NCI-H446 (cell line): ENCODE measurements around the gene PLXNB3.
"Not testable (repeated sequence)": the region's sequence is repeated elsewhere in the genome, so short reads cannot be mapped to it uniquely, and the experiment has no call there.

ENCODE experiments used
- DNase-seq, 2 experiments: peaks; one replicate each; lab custom pipeline; 2025; lab: John Stamatoyannopoulos, UW

PLXNB3 gene

DNA sequence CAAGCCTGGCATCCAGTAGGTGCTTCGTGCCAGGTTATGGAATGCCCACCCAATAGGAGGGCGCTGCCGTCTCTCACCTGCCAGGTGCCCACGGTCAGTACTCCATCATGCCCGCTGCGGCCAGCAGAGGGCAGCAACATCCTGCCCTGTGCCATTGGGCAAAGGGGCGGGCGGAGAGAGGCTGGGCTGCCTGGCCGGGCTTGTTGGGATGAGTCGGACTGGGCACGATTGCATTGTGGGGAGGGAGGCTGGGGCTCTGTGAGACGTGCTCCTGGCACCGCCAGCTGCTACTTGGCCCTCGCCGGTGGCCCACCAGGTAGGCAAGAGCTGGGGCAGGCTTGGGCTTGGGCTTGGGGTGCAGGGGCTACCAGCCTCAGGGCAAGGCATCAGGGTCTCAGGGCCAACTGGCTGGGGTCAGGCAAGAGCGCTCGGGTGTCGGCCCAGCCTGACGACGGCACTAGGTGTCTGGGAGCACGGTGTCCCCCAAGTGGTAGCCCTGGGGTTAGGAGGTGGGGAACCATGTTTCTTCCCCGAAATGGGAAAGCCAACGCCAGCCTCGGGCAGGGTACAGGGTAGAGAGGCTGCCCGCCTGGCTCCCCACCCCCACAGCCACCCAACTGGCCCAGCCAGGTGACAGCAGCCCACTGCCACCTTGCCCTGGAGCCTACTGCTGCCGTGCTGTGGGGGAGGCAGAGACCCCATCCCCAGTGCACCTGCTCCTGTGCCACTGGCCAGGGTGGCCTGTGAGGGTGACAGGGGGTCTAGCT, at the start of gene PLXNB3:
PLXNB3 (plus strand) TSS at position 261 of the 767 bp plus-strand sequence. CDS start 1,287 bp downstream, outside the sequence.
- peak; percentile 49 to 78 for DNase-seq

DNA sequence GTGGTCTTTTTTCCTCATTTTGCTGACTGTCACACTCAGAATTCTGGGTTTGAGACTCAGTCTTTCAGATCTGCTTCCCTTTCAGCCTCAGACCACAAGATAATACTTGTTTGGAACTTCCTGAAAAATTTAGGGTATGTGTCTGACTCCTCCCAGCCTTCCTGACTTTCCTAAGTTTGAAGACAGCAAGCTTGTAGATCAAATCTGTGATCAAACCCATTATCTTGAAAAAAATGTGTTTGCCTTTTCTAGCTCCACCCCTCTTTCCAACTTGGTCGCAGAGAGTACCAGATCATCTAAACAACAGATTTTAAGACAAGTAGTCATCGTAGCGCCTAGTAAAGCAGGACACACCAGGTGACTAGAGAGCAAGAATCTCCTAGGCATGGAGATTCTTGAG, 49.8 kb upstream of the PLXNB3 start:
- no peak for DNase-seq

DNA sequence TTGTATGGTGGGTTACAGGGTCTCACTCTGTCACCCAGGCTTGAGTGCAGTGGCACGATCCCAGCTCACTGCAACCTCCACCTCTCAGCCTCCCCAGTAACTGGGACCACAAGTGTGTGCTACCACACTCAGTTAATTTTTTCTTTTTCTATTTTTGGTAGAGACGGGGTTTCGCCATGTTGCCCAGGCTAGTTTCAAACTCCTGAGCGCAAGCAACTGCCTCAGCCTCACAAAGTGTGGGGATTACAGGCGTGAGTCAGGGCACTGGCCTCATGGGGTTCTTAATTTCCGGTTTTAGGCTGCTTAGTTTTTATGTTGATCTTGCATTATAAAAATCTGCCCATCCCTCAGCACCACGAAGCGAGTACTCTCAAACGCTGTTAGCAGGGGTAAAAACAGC, 46.6 kb upstream of the PLXNB3 start:
- no peak for DNase-seq

DNA sequence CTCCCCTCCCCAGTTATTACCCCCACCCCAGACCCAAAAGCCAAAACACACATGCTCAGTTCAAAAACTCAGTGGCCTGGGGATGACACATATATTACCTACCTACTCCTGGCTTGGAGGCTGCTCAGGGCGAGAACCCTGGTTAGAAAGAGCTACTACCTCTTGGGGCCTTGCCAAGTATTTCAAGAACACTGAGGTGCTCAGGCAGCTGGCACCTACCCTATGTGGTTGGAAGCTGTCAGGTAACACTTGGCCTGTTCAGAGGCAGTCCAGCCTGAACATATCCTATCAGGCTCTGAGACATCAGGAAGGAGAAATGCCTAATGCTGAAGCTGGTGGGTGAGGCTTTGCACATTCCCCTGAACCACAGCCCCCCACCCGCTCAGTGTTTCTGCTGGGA, 44.8 kb upstream of the PLXNB3 start:
- no peak for DNase-seq

DNA sequence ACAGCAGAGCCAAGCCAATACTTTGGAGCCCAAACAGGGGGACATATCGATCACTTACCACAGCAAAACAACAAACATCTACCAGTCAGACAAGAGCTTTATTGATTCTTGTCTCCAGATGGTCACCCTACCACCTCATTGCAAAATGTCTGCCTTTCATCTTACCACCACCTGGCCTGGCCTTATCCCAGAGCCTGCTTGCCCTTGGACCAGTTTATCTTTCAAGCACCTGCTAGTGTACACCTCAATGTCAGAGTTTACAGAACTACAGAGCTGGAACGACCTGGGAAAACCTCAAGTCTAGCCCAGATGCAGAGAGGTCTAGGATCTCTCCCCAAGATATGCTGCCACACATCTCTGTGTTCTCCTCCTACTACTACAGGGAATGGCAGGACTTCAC, 44.3 kb upstream of the PLXNB3 start:
- DNase-seq: no peak

DNA sequence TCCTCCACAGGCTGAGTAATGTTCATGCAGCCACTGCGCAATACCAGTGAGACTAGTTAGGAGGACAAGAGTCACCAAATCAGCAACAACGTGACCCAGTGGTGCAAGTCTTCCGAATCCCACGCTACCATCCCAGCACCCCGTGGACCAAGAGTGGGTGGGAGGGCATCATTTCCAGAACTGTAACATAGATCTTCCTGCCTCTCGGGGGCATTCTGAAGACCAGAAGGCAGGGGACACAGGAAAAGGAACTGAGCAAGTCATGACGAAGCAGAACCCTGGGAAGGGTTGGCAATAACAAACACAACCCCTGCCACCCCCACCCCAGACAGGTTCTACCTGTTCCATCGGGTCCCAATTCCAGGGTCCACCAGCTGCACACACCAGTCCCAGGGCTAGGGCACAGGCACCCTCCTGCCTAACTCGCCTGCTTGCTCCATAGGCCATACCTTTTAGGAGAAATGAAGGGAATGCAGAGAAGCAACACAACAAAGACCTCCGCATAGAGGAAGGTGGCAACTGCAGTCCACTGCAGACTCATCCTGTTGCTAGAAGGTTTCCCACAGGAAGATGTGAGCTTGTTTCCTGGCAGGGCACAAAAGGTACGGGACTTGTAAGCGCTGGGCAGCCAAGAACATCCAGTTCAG, 41.2 kb upstream of the PLXNB3 start:
- no peak for DNase-seq

DNA sequence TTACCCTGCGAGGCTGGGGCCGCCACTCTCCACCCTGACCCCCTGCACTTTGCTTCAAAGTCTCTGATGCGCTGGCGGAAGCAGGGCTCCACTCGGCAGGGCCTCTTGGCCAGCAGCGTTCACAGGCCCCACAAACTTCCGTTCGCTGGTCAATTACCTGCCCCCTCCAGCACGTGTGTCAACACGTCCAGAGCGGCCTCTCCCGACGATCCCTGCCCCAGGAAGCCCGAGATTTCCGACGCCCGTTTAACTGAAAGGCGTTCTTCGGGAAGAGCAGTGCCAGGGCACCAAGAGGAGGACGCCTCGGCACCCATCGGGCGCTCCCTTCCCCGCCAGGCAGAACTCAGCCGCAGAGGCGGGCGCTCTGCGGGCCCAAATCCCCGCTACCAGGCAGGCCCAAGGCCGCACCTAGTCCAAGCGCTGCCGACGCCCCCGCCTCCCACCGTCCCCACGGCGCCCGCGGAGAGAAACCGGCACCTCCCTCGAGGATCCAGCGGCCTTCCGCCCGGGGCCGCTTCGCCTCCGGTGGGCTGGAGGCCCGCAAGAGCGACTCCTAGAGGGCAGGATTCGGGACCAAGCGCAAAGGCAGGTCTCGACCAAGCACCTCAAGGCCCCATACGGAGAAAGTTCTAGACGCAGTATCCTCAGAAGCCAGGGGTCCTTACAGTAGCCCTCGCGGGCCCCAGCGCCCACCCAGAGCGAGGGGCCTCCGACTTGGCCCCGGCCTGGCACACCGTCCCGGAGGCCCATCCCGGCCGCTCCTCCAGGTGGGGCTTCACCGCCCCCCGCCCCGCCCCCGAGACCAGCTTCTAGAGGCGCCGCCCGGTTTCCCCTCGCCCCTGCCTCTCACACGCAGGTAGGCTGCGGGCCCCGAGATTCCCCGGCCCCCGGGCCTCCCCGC, 40.4 kb upstream of the PLXNB3 start:
- DNase-seq: no peak

DNA sequence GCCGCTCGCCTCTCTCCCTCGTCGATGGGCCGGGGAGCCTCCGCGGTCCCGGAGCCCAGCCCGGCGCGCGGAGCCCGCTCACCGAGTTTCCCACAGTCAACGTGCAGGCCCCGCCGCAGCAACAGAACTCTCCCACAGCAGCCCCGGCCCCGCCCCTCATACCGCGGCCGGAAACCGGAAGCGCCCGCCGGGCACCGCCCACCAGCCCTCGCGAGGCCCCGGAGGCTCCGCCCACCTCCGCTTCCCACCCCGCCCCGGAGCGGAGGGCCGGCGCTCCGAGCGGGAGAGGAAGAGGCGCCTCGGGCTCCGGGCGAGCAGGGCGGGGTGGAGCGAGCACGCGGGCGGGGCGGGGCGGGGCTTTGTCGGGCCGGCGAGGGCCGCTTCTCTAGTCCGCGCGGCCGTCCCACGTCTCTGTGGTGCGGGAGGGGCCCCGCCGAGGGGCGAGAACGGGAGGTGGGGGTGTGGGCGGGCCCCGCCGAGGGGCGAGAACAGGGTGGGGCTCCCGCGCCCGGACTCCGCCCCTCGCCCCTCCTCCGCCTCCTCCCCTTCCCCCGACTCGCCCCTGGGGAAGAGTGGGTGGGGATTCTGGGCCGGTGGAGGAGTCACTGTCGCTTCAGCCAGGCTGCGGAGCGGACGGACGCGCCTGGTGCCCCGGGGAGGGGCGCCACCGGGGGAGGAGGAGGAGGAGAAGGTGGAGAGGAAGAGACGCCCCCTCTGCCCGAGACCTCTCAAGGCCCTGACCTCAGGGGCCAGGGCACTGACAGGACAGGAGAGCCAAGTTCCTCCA, 39.6 kb upstream of the PLXNB3 start, which contains the start of the genes ABCD1 and BCAP31:
ABCD1 (plus strand) TSS at position 605 of the 787 bp plus-strand sequence. CDS start 411 bp downstream, outside the sequence.
BCAP31 (minus strand) TSS at position 136 of the 787 bp plus-strand sequence. CDS start 1,143 bp downstream, outside the sequence.
- DNase-seq: peak; percentile 80 to 94

DNA sequence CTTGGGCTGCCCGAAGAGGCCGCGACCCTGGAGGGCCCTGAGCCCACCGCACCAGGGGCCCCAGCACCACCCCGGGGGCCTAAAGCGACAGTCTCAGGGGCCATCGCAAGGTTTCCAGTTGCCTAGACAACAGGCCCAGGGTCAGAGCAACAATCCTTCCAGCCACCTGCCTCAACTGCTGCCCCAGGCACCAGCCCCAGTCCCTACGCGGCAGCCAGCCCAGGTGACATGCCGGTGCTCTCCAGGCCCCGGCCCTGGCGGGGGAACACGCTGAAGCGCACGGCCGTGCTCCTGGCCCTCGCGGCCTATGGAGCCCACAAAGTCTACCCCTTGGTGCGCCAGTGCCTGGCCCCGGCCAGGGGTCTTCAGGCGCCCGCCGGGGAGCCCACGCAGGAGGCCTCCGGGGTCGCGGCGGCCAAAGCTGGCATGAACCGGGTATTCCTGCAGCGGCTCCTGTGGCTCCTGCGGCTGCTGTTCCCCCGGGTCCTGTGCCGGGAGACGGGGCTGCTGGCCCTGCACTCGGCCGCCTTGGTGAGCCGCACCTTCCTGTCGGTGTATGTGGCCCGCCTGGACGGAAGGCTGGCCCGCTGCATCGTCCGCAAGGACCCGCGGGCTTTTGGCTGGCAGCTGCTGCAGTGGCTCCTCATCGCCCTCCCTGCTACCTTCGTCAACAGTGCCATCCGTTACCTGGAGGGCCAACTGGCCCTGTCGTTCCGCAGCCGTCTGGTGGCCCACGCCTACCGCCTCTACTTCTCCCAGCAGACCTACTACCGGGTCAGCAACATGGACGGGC, 38.8 kb upstream of the PLXNB3 start:
- DNase-seq: no peak

DNA sequence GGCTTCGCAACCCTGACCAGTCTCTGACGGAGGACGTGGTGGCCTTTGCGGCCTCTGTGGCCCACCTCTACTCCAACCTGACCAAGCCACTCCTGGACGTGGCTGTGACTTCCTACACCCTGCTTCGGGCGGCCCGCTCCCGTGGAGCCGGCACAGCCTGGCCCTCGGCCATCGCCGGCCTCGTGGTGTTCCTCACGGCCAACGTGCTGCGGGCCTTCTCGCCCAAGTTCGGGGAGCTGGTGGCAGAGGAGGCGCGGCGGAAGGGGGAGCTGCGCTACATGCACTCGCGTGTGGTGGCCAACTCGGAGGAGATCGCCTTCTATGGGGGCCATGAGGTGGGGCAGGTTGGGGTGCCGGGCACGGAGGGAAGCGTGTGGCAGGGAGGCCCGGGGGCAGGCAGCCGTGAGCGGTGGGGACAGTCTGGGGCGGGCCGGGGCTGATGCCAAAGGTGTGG, 38.2 kb upstream of the PLXNB3 start:
- no peak for DNase-seq

DNA sequence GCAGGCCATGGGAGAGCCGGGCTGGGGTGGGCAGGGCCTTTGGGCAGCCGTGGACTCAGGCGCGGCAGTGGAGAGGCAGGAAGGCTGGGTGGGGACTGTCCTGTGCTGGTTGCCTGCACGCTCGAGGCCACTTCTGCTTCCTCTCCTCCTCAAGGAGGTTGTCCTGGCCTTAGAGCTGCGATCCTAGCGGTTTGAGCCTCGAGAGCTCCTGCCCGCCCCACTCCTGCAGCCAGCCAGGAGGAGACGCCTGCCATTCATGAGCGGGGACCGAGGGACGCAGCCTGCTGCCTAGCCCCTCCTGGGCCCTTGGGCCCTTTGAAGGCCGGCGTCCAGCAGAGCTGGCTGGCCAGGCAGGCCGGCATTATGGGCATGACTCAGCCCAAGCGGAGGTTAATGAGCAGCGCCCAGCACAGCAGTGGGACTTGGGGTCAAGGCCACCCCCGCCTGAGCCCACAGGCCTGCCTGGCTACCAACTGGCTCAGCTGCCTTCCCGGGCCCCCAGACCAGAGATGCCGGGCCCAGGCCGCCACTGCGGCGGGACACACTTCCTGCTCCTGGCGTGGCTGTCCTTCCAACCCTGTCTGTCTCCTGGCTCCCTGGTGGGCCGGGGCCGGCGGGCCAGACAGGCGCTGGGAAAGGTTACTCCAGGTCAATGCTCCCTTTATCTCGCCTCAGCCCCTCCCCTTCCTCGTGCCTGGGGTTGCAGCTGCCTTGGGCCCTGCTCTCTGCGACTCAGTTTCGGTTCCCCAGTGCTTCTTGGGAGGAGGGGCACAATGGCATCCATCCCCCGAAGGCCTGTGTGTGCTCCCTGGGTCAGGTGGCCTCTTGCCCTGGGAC, 37.5 kb upstream of the PLXNB3 start:
- no peak for DNase-seq

DNA sequence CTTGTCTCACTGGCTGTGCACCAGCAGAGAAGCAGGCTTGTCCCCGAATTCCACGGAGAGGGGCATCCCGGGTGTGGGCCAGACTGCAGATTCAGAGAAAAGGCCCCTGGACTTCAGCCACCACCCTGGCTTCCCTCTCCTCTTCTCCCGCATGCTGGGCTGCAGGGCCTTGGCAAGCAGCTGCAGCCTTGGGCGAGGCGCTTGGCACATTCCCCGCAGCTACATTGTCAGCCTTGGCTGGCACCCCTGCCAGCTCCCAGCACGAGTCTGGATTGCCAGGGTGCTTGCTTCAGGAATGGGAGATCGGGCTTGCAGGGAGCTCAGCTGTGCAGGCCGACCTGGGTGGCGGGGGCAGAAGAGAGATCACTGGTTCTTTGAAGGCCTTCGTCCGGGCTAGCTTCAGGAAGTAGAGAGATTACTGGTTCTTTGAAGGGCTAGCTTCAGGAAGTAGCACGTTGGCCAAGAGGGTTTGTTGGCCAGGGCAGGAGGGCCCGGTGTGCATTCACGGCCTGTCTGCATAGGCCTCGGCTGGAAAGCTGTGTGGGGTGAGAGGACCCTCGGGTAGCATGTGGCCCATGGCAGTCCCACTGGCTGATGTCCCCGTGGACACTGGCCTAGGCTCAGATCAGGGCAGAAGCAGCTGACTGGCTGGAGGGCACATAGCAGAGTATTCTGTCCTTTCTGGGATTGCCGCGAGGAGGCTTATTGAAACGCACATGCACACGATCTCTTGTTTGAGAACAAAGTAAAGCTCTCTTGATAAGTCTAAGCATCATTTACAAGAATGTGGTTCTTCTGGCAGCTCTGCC, 36.7 kb upstream of the PLXNB3 start:
- DNase-seq: peak; percentile 41 to 81

DNA sequence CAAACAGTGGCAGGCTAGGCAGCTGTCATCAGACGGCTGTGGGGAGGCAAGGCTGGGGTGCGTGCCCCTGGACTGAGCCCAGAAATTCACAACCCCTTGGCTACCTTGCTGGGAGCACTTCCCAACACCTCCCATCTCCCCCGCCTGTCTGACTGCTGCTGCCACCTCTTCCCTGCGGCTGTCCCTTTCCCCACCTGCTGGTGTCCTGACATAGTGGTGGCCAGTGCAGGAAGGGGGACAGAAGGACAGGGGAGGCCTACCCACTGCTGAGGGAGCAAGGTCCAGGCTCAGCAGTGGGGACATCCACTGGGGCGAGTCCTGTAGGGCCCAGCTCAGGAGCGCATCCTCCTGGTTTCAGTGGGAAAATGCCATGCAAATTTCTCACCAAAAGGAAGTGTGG, 36.0 kb upstream of the PLXNB3 start:
- DNase-seq: no peak

DNA sequence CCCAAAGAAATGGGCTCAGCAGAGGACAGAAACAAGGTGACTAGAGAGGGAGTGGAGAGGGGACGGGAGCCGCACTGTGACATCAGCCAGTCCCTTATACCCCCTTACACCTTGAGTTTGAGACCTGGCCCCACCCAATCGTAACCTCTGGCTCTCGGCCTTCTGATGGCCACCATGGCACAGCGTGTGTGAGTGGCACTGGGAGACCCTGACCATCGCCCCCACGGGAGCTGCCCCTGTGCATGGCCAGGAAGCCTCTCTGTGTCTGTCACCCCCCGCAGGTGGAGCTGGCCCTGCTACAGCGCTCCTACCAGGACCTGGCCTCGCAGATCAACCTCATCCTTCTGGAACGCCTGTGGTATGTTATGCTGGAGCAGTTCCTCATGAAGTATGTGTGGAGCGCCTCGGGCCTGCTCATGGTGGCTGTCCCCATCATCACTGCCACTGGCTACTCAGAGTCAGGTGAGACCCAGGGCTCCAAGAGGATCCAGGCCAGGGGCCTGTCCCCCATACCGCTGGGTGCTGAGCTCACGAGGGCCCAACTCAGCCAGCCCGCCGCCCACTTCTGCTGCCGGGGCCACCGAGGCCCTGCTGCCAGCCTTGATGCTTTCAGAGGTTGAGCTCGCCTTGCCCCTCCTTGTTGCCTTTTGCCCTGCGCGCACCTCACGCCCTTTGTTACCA, 35.0 kb upstream of the PLXNB3 start:
- no peak for DNase-seq

DNA sequence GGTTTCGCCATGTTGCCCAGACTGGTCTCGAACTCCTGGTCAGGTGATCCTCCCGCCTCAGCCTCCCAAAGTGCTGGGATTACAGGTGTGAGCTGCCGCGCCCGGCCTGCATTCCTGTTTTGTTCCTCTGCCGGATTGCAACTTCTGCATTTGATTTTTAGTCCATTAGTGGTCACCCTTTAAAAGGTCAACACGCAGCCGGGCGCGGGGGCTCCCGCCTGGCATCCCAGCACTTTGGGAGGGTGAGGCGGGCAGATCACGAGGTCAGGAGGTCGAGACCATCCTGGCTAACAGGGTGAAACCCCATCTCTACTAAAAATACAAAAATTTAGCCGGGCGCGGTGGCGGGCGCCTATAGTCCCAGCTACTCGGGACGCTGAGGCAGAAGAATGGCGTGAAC, 33.9 kb upstream of the PLXNB3 start:
- DNase-seq: not testable (repeated sequence)

DNA sequence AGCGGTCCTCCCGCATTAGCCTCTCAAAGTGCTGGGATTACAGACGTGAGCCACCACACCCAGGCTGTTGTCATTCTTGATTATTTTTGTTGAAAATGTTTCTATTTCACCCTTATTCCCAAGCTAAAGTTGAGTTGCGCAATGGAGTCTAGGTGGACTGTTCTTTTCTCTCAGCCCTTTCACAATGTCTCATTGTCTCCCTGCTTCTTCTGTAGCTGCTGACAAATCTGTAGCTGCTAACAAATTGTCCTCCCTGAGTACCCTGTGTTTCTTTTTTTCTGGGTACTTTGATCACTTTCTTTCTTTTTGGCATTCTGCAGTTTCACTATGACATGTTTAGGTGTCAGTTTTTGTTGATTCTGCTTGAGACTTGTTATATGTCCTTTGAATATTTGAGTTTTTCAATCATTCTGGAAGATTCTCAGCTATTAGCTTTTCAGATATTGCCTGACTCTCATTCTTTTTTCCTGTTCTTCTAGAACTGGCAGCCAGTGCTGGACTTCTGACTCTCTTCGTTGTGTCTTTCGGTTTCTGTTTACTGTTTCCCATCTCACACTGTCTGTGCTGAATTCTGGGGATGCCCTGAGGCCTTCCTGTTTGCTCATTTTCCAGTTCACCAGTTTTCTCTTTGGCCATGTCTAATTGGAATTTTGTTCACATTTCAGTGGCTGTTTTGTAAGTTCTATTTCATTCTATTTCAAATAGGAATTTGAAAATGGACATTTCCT, 32.8 kb upstream of the PLXNB3 start:
- no peak for DNase-seq

DNA sequence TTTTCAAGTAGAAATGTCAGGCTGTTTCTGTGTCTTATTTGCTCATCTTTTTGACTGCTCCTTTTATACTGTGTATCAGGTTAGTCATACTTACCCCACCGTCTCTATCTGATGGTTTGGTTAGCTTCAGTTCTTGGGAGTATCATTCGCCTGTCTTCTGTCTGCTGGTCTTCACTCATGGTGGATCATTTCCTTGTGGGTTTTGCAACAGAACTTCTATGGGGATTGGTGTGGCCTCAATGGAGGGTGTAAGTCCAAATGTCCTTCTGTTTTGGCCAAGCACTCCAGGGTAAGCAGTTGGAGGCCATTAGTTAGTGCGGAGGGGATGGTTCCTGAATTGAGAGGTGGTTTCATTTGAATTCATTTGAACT, 32.2 kb upstream of the PLXNB3 start:
- no peak for DNase-seq

DNA sequence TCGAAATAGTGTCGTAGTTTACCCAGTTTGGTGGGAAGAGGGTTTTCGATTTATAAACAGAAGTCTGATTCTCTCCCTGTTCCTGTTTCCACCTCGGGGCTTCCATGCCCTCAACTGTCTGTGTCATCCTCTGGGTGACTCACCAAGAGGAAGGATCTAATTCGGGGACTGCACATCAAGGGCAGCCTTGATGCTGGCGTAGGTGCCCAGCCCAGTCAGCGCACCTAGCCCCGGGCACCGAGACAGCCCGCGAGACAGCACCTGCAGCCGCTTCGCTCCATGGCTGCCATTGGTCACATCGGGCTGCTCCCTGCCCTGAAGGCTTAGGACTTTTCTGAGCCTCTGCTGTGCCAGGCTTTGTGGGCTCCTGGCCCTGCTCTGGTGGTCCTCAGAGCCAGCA, 31.6 kb upstream of the PLXNB3 start:
- no peak for DNase-seq
